AG08395 (cell line): Measurements from ENCODE around the gene ZNF397.

Experiments used
- DNase-seq: peaks from one replicate; pipeline ENCODE4 v3.0.0; 2012; ENCODE audit warnings: mixed read lengths, low spot score

ZNF397 gene

GRCh38 chr18:35246831-35247230 lies 6.0 kb downstream of the ZNF397 start:
- no peak for DNase-seq

GRCh38 chr18:35247412-35248249 lies 6.8 kb downstream of the ZNF397 start:
- DNase-seq = no peak

DNA sequence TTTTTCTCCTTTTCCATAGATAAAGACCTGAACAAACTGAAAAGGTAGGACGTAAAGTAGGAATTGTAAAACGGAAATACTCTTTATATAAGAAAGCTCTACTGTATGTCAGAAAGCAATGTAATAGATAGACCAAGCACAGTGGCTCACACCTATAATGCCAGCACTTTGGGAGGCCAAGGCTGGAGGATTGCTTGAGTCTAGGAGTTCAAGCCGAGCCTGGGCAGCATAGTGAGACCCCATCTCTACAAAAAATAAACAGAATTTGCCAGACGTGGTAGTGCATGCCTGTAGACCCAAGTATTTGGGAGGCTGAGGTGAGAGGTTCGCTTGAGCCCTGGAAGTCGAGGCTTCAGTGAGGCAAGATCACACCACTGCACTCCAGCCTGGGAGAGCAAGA lies 7.6 kb downstream of the ZNF397 start:
- DNase-seq = no peak

DNA sequence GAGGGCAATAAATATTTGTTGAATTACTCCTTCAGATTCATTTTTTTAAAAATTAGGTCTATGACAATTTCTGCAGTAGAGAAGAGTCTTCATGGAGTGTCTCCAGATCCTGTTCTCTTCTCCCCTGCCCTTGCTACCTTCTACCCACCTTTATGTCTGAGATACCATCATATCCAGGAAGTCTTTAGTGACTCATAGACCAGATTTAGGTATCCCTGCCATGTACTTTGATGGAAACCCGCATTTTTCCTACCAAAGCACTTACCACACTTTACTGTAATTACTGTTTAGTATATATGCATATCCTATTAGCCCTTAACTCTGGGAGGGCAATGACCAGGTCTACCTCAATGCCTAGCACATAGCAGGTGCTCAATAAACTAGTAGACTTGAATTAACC lies 11.6 kb downstream of the ZNF397 start:
- DNase-seq = no peak

DNA sequence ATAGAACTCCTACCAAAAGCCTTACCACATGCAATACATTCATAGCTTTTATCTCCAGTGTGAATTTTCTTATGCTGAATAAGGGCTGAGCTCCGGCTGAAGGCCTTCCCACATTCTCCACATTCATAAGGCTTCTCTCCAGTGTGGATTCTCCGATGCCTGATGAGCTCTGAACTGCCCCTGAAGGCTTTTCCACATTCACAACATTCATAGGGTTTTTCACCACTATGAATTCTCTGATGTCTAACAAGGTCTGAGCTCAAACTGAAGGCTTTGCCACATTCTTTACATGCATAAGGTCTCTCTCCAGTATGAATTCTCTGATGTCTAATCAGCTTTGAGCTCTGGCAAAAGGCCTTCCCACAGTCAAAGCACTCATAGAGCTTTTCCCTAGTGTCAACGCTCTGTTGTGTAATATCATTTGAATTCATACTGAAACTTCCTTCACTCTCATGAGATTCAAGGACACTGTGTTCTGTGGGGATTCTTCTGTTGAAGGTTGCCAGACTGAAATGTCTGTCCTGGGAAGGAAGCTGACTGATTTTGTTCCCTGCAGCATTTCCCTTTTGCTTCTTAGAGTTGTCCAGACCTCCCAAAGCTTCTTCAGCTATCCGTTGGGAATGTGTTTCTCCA lies 12.9 kb downstream of the ZNF397 start:
- DNase-seq = no peak

- no peak for DNase-seq
These were observed 16.1 kb downstream of the ZNF397 start for GRCh38 chr18:35256947-35257346.

- DNase-seq = no peak
These were observed 23.6 kb downstream of the ZNF397 start for GRCh38 chr18:35264409-35264808.

GRCh38 chr18:35267161-35267651 lies 26.4 kb downstream of the ZNF397 start:
- peak; percentile 6 for DNase-seq

- DNase-seq = no peak
These were observed 27.0 kb downstream of the ZNF397 start for GRCh38 chr18:35267809-35268208.

DNA sequence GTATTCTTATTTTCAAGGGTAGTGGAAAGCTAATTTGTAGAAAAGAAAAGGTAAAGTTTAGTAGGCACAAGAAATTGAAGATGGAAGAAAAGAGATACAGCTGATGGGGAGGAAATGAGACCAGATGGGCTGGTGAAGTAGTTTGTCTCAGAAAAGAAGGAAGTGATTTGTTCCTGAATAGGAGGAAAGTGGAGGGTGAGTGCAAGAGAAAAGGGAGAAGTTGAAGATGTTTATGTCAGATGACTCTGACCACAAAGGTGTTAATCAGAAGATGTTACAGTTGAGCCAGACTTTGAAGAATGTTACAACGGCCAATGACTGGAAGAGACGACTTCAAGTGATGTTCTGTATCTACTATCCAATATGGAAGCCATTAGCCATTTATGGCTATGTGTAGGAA lies 28.0 kb downstream of the ZNF397 start:
- DNase-seq = no peak

DNA sequence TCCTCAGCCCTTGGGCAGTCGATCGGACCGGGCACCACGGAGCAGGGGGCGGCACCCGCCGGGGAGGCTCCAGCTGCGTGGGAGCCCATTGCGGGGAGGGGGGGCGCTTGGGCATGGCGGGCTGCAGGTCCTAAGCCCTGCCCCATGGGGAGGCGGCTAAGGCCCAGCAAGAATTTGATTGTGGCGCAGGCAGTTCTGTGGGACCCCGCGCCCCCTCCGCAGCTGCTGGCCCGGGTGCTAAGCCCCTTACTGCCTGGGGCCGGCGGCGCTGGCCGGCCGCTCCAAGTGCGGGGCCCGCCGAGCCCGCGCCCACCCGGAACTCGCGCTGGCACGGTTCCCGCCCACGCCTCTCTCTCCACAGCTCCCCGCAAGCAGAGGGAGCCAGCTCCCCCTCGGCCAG lies 30.8 kb downstream of the ZNF397 start:
- DNase-seq = no peak

- no peak for DNase-seq
These were observed 35.4 kb downstream of the ZNF397 start for GRCh38 chr18:35276267-35276666.

- no peak for DNase-seq
These were observed 36.8 kb downstream of the ZNF397 start for GRCh38 chr18:35277633-35278032.

DNA sequence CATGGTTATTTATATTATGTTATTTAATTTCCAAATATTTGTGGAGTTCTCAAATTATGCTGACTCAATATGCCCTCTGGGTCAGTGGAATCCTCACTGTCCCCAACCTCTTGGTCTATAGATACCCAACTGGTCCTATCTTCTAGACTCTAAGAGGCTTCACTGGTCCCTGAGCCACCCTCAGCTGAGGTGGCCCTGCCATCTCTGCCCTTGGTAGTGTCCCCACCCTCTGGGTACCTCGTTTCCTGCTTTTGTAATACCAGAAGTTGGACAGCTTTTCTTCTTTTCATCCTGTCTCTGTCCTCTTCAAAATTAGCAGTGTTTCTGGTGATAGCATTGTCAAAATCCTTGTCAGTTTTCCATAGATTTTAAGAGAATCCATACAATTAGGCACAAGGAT lies 37.3 kb downstream of the ZNF397 start:
- no peak for DNase-seq

DNA sequence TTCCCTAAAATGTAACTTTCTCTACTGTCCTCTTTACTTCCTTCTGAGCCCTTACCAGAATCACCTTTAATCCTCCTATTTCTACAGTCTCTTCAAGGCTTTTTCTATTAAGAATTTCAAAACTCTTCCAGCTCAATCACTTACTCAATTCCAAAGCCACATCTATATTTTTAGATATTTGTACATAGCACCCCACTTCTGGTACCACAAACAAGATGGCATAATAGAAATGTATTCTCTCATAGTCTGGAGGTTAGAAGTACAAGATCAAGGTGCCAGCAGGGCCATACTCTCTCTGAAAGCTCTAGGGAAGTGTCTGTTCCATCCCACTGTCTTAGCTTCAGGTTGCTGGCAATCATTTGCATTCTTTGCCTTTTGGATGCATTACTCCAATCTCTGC lies 38.1 kb downstream of the ZNF397 start:
- no peak for DNase-seq

DNA sequence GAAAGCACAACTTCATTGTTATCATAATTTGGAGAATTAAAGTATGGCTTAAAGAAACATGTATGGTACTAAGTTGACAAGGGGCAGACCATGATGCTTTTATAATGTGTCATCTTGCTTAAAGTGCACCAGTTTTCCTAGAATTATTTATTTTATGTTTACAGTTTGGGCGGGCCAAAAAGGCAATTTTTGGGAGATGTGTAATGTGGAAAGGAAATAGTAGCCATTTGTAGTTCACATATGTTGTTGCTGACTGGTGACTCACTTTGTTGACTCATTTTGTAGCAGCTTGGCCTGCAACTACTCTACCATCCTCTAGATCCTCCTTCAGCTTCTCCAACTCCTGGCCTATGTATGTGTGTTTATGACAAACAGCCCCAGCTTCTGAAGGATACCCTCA lies 41.5 kb downstream of the ZNF397 start:
- DNase-seq = peak; percentile 90

DNA sequence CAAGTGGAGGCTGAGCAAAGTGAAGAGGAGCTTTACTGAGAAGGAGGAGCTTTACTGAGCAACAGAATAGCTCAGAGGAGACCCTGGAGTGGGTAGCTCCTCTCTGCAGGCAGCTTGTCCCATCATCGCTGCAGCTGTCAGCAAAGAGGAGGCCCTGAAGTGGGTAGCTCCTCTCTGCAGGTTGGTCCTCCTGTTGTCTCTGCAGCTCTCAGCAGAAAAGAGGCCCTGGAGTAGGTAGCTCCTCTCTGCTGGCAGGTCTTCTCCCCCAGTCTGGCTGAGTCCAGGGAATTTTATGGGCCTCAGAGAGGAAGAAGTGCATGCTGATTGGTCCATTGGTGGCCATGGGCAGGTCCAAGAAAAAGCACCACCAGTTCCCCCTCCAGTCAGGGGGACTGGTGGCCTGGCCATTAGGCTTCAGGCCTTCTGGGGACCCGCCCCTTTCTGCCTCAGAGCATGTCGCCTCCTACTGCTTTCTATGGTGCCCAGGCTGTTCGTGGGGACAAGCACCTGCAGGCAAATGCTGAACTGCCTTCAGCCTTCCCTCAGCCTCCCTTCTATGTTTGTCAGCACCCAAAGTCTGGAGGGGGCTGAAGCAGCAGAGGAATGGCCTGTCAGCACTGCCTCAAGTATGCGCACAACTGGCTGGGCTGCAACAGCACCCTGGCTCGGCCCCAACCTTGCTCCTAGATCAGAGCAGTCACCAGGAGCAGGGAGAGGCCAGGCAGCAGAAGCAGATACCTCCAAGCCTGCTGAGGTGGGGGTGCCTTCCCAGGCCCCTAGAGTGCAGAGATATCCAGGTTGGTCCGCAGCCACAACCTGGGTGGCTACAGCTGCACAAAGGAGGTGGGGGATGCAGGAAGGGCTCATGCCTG lies 43.3 kb downstream of the ZNF397 start:
- DNase-seq = no peak

DNA sequence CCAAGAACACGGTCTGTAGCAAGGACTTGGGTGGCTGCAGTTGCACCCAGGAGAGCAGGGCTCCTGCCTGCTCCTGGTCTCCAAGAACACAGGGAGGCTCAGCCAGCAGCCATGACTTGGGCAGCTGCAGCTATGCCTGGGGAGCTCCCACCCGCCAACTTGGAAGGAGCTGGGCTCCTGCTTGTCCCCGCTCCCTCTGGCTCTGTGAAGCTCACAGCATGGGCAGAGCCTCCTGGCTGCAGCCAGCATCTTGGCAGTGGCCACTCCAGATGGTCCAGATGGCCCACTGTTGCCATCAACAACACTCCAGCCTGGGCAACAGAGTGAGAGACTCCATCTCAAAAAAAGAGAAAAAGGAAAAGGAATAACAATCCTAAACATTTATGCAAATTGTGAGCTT lies 44.0 kb downstream of the ZNF397 start:
- DNase-seq = no peak

DNA sequence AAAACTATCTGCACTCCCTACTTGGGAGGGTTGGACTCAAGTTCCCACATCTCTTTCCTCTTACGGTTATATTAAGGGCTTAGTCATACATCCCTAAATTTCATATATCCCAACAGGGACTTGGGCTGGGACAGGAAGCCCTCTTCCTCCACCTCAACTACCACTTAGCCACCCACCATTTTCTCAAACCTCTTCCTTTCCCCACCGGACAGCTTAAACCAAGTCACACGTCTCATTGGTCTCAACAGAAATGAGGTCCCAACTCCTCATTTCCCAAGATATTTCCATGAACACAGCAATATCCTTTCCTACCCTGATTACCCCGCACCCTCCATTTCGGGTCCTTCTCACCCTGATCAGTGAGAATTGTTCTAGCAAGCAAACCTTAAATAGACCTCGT lies 48.5 kb downstream of the ZNF397 start:
- peak; percentile 8 for DNase-seq

- DNase-seq = no peak
These were observed 48.9 kb downstream of the ZNF397 start for GRCh38 chr18:35289727-35290093.

- DNase-seq = peak; percentile 98
These were observed 49.4 kb downstream of the ZNF397 start, which contains the start of gene ZSCAN30 for GRCh38 chr18:35290094-35290735. ZSCAN30 (minus strand) TSS chr18:35290229; CDS start chr18:35264352, 25,877 bp downstream.

- DNase-seq = no peak
These were observed 50.3 kb downstream of the ZNF397 start for GRCh38 chr18:35291166-35291565.
